ENCODE measurements around the gene PRRT4. TPM values are rescaled to one million over a fixed set of nuclear protein-coding genes. Genes with fewer than 3 reads are reported as not detected.
A peak's percentile ranks its signal among the peaks of the same experiment; 100 is the strongest.

Gene PRRT4
- total and polyA plus RNA-seq, 9 of the 15 experiments (the other 6 are each of a cell fraction or from before 2014, with no cell fraction given): not detected

GRCh38 chr7:128408709-128409595, 47.5 kb upstream of the PRRT4 start (continued):
- TF ChIP-seq, protein P1, sequence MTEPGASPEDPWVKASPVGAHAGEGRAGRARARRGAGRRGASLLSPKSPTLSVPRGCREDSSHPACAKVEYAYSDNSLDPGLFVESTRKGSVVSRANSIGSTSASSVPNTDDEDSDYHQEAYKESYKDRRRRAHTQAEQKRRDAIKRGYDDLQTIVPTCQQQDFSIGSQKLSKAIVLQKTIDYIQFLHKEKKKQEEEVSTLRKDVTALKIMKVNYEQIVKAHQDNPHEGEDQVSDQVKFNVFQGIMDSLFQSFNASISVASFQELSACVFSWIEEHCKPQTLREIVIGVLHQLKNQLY (CRISPR knock-in tag; conservative IDR thresholded peaks at IDR 0.05): 0 out of 4 replicates have a peak, but pooled peaks of 1 of the 2 experiments have one; percentile 24
- 0 out of 2 replicates have a peak, but pooled peaks have one; percentile 6 for TF ChIP-seq ZNF830 (CRISPR knock-in tag; IDR thresholded peaks at IDR 0.05)
- TF ChIP-seq DMBX1 (CRISPR knock-in tag; IDR thresholded peaks at IDR 0.05; ENCODE audit: borderline replicate concordance): 0 out of 2 replicates have a peak, but pooled peaks have one; percentile 11
- TF ChIP-seq HNRNPH1 (optimal IDR thresholded peaks at IDR 0.05; ENCODE audit: low read depth, low read length): no peak
- peak; percentile 80 for TF ChIP-seq LCOR (CRISPR knock-in tag; IDR thresholded peaks at IDR 0.05)
- 0 out of 2 replicates have a peak, but pooled peaks have one; percentile 73 for TF ChIP-seq HDGF (IDR thresholded peaks at IDR 0.05)
- TF ChIP-seq JUN (IDR thresholded peaks at IDR 0.05; ENCODE audit: borderline replicate concordance, low read depth, low read length): no peak
- TF ChIP-seq JUN (CRISPR knock-in tag; IDR thresholded peaks at IDR 0.05; ENCODE audit: borderline replicate concordance): 0 out of 2 replicates have a peak, but pooled peaks have one; percentile 41
- TF ChIP-seq GABPB1 (CRISPR knock-in tag; IDR thresholded peaks at IDR 0.05): peak; percentile 65
- 0 out of 2 replicates have a peak, but pooled peaks have one; percentile 4 for TF ChIP-seq SMC3 (conservative IDR thresholded peaks at IDR 0.05; ENCODE audit: insufficient read depth, low read depth, low read length)
- TF ChIP-seq RERE (CRISPR knock-in tag; IDR thresholded peaks at IDR 0.05; ENCODE audit: borderline replicate concordance): peak; percentile 73; the same call in 1 of the 2 replicates
- peak; percentile 32; the same call in 1 of the 2 replicates for TF ChIP-seq CEBPG (CRISPR knock-in tag; IDR thresholded peaks at IDR 0.05)
- no peak for TF ChIP-seq CEBPG (tag; conservative IDR thresholded peaks at IDR 0.05 in 1 of 2, IDR thresholded peaks at IDR 0.05 in 1 of 2)
- TF ChIP-seq YY1 (IDR thresholded peaks at IDR 0.05; ENCODE audit: borderline replicate concordance in 1 of 3, control insufficient read depth in 1 of 3, extremely low read depth in 1 of 3, insufficient read depth in 3 of 3, insufficient read length in 1 of 3, insufficient replicate concordance in 2 of 3, low read depth in 1 of 3, low read length in 2 of 3): peak in 1 of 3 experiments; percentile 19
- 0 out of 2 replicates have a peak, but pooled peaks have one; percentile 32 for TF ChIP-seq POLR2AphosphoS5 (IDR thresholded peaks at IDR 0.05; ENCODE audit: control insufficient read depth, insufficient read depth, low read depth, low read length)
- peak; percentile 24; the same call in 1 of the 2 replicates for TF ChIP-seq TEAD4 (IDR thresholded peaks at IDR 0.05; ENCODE audit: low read length)
- no peak for TF ChIP-seq TEAD4 (CRISPR knock-in tag; IDR thresholded peaks at IDR 0.05; ENCODE audit: borderline replicate concordance)

Data from K562 (cell line).